Measurements from ENCODE around the gene CPSF2.
"Not testable (repeated sequence)": the region's sequence is repeated elsewhere in the genome, so short reads cannot be mapped to it uniquely, and the experiment has no call there.

The CPSF2 gene

DNA sequence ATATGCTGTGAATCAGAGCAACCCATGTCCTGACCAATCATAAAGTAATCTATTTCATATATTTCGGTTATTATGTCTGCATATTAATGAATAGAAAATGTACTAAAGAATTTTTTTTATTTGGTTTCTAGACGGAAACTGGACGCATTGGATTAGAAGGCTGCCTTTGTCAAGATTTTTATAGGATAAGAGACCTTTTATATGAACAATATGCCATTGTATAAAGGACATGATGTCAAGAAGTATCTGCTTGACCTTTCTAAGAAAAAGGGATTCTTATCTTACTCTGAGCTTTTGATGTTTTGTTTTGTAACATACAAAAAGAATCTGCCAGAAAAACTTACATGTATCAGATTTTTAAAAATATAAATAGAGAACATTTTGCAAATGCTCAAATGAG, 39.8 kb downstream of the CPSF2 start:
- no peak for DNase-seq

DNA sequence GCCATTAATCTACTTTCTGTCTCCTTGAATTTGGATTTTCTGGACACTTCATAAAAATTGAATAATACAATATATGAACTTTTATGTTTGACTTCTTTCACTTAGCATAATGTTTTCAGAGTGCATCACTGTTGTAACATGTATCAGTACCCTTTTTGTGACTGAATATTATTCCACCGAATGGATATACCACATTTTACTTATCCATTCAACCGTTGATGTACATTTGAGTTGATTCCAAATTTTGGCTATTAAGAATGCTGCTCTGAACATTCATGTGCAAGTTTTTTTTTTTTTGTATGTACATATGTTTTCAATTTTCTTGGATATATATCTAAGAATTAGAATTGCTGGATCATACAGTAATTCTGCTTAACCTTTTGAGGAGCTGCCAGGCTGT, 43.2 kb downstream of the CPSF2 start:
- DNase-seq: no peak

DNA sequence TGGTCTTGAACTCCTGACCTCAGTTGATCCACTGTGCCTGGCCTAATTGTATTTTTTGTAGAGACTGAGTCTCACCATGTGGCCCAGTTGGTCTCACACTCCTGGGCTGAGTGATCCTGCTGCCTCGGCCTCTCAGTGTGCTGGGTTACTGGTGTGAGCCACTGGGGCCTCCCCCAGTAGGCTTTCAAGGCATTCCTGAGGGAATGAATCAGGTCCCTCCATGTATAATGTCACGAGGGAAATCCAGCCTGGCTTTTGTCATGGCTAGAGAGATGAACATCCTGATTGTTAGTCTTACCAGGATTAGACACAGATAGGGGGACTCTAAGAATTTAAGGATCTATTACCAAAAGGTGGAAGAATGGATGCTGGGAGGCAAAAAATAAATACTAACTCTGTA, 51.9 kb downstream of the CPSF2 start:
- no peak for DNase-seq

DNA sequence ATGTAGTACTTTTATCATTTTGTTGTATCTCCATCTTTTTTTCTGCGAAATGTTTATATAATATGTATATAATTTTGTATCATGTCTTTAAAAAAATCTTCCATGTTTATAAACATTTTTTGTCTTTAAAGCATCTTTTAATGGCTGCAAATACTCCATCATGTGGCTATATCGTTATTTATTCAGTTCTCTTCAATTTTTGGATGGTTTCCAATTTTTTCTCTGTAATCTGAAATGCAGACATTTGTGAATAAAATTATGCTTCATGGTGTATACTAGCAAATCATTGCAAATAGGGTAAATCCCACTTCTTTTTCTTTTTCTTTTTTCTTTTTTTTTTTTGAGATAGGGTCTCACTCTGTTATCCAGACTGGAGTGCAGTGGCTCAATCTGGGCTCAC, 54.0 kb downstream of the CPSF2 start:
- no peak for DNase-seq

DNA sequence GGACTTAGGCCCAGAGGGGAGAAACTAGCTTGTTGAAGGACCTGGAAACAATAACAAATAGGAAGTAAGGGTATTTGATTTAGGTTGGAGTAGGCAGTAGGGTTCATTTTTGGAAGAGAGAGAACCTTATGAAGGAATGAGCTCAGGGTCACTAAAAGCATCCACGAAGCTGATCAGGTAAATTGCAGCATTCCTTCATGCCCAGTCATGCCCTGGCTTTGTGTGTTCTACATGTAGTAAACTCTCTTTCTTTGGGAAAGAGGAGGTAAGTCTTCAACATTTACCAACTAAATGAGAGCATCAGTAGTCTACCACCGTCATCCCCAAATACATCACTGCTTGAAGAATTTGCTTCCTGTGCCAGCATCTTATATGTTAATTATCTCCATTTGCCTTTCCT, 54.7 kb downstream of the CPSF2 start:
- DNase-seq: no peak

DNA sequence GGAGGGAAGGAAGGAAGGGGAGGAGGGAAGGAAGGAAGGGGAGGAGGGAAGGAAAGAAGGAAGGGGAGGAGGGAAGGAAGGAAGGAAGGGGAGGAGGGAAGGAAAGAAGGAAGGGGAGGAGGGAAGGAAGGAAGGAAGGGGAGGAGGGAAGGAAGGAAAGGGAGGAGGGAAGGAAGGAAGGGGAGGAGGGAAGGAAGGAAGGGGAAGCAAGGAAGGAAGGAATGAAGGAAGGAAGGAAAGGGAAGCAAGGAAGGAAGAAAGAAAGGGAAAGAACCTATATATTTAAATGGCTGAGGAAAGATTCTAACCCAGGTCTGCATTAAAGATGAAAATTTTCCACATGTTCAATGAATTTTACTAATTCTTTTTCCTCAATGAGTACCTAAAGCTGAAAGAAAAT, 57.4 kb downstream of the CPSF2 start:
- DNase-seq: not testable (repeated sequence)

DNA sequence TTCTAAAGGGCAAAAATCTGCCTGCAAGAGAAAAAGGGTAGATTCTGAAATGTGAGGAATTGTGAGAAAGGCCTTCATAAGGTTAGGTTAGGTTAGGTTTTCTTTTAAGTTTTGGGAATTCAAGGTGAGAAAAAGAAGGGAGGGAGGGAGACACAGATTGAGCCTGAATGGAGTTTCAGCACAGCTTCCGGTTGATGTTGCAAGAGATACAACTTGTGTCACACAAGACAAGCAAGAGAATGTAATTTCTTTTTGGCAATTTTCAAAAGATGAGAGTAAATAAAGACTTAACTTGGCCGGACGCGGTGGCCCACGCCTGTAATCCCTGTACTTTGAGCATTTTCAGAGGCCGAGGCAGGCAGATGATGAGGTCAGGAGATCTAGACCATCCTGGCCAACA, 63.8 kb downstream of the CPSF2 start:
- no peak for DNase-seq

DNA sequence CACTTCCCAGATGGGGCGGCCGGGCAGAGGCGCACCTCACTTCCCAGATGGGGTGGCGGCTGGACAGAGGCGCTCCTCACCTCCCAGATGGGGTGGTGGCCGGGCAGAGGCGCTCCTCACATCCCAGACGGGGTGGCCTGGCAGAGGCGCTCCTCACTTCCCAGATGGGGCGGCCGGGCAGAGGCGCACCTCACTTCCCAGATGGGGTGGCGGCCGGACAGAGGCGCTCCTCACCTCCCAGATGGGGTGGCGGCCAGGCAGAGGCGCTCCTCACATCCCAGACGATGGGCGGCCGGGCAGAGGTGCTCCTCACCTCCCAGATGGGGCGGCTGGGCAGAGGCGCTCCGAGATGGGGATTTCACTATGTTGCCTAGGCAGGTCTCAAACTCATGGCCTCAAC, 65.8 kb downstream of the CPSF2 start:
- not testable (repeated sequence) for DNase-seq

DNA sequence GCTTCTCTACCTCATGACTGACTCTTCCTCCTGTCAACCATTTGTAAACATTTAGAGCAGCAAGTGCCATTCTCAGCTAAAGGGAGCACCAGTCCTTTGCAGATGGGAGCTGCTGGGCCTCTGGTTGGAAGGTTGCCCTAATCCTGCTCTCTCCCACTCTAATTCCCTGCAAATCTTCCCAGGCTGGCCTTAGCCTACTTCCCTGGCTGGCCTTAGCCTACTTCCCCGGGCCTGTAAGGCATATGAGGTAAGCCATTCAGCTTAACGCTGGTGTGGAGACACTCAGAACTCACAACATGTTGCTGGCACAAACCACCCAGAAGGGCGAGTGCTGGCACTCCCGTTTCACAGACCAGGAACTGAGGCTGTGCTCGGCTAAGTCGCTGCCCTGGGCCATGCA, 69.0 kb downstream of the CPSF2 start:
- no peak for DNase-seq

DNA sequence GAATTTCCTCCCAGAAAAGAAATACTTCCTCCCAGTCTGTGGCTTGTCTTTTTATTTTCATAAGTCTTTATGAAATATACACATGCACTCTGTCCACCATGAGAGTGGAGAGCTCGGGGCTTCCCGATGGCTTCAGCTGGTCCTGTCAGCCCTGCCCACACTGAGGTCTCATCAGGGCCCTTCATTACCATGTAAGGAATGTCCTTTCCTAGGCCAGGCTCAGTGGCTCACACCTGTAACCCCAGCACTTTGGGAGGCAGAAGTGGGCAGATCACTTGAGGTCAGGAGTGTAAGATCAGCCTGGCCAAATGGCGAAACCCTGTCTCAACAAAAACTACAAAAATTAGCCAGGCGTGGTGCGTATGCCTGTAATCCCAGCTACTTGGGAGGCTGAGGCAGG, 77.0 kb downstream of the CPSF2 start:
- DNase-seq: no peak

DNA sequence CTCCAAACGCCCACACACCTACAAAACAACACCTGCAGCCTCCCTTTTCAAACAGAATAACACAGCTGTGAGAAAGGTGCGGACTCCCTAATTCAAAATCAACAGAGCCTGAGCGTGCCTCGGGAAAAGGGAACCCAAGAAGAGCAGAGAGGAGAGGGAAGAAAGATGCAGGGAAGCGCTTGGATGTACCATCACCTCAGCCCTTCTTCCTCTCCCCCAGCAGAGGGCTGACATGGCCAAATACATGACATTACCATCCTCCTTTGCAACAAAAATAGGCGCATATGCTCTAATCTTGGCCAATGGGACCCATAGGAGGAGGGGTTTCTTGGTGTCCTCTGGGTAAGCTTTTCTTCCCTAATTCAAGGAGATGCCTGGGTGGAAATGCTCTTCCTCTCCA, 78.0 kb downstream of the CPSF2 start:
- no peak for DNase-seq

DNA sequence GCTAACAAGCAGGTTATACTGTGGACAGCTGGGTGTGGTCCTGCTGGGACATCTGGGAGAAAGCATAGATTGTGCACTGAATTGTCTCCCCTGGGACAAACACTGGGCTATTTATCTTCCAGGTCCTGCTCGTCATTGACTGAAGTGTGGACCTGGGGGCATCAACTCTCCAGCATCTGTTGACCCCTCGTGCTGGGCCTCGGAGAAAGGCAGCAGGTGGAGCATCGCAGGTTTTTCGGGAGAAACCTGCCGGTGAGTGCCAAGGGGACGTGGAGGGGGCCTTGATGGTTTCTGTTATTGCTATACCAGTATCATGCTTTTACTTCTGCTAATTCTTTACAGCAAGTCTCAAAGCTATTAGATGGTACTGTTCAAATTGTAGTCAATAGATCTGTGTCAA, 81.3 kb downstream of the CPSF2 start:
- no peak for DNase-seq

DNA sequence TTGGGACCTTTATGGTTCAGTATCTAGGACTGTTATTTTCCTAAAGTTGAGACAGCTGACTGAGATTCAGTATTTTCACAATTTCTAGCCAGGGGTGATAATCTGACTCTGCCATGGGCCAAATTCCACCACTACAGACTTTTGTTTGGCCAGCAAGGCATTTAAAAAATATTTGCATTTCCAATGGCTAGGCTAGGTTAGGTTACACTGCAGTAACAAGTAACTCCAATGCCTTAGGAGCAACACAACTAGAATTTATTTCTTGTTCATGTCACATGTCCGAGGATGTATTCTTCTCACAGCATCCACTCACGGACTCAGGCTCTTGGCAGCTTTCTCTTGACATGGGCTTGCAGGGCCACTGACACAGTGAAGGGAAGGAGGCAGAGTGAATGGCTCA, 83.0 kb downstream of the CPSF2 start:
- DNase-seq: no peak

DNA sequence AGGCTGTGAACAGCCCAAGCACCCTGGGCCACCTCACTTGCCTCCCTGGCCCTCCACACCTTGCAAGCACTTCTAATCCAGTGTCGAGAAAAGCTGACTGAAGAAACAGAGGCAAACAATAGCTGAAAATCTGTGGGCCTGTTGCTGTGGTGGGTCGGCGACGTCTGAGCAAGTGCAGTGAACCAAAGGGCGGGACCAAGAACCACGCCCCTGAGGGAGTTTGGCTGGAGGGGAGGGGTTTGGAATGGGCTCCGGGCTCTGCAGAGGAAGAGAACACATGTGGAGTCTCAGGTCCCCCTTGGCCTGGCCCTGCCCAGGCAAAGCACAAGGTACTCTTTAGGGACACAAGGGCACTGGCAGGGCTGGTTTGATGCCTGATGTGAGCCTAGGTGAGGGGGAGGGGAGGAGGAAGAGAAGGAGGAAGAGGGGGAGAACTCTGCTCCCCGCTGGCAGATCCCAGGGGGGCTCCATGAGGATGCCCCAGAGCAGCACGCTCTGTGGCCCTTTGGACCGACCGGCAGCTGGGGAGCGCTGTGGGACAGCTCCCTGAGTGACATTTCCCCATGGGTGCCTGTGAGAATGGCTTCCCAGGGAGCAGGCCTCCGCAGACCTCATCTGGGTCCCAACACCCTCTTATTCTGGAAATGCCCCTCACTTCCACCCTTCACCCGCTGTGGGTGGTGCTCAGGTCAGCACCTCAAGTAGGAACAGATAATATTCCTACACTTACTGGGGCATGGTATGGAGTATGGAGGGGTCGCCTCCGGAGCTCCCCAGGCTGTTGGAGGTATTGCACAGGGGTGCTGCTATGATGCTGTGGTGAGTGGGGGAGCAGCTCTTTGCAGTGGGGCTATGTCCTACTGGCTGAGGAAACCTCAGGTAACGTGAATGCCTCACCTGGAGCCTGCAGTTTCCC, 85.5 kb downstream of the CPSF2 start:
- no peak for DNase-seq

DNA sequence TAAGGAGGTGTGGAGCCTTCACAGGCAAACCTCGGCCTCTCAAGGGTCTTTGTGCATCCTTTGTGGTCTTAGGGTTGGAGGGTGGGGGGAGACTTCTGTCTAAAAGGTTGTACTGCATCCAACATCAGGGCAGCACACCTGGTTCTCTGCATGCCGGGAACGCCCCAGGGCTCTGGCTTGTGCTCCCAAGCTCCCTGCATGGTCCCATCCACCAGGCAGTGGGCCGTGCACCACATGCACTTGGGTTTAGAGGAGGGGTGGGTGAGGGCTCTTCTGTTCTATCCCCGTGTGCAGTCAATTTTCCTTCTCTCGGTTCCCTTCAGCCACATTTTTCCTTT, 86.1 kb downstream of the CPSF2 start:
- DNase-seq: no peak

DNA sequence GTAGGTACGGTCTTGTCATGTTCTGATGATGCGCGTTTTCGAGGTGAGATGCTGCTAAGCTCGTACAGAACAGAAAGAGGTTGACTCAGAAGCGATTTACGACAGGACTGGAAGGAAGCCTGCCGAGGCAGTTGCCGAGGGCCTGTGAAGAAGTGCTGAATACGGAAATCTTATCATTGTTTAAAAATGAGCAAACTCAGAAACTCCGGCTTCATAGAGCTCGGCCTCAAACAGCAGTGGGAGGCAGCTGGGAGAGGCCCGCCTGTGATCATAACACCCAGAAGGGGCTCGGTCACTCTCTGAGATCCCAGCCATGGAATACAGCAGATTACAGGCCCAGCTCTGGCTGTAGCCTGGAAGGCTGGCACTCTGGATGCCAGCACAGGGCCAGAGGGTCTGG, 87.4 kb downstream of the CPSF2 start:
- no peak for DNase-seq

DNA sequence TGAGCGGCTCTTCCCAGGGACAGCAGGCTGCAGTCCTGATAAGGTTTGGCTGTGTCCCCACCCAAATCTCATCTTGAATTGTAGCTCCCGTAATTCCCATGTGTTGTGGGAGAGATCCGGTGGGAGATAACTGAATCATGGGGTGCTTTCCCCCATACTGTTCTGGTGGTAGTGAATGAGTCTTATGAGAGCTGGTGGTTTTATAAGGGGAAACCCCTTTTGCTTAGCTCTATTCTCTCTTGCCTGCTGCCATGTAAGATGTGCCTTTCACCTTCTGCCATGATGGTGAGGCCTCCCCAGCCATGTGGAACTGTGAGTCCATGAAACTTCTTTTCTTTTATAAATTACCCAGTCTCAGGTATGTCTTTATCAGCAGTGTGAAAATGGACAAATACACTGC, 91.4 kb downstream of the CPSF2 start:
- not testable (repeated sequence) for DNase-seq

DNA sequence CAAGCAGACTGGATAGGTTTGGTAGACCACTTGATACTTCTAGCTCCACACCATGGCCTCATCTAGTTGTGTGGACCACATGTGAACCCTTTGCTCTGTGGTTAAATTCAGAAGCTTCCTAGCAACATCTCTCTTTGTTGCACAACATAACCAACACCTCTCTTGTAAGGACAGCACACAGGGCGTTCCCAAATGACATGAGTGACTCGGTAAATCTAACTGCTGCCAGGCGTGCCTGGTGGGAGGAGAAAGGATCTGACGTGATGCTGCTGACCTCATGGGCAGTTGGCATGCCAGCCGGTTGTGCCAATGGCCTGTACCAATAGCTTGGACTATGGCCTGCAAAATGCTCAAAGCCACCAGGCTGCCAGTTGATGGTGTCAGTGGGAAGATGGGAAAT, 93.8 kb downstream of the CPSF2 start:
- no peak for DNase-seq

DNA sequence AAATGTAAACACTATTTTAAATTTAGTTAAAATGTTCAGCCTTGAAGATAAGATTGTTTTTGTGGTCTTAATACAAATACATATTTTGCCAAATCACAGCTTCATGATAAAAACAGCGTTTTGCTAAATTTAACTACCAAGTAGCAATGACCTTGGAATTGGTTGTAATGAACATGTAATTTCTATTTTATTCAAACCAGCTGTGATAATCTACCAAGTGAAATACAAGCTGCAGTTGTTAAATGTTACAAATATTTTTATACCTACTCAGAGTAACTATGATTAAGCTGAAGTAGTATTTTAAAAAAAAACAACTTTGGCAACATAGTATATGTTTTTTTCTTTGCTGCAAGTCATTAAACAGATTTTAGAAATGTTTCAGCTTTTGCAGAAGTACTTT, 96.2 kb downstream of the CPSF2 start:
- no peak for DNase-seq

All from activated T-cell treated with anti-CD3 and anti-CD28 coated beads, Interleukin-2, amount 50 U/mL, for 48 hours (primary cell).